Astrocyte of the cerebellum (primary cell): Measurements from ENCODE around the gene COX4I2.

Experiments used
- DNase-seq: peaks from one replicate; pipeline ENCODE4 v3.0.0-alpha.2; 2011; ENCODE audit warnings: low read depth
- H3K4me3 ChIP-seq: 2 replicates; pipeline ENCODE4 v1.5.1; 2011; ENCODE audit warnings: mild to moderate bottlenecking, low read depth, low read length, moderate library complexity
- CTCF ChIP-seq: IDR thresholded peaks from 2 replicates; pipeline ENCODE4 v1.5.1; 2012; ENCODE audit warnings: low read length, low read depth, moderate library complexity, mild to moderate bottlenecking; ENCODE audit errors: missing control alignments
- in situ Hi-C: cut with HindIII; loops from 2 replicates; pipeline ENCODE4 v1.10.0; 2017; ENCODE audit warnings: low sequenced_read_pairs

Gene COX4I2

GRCh38 chr20:31681769-31682168 is 44.1 kb downstream of the COX4I2 start:
- H3K4me3 ChIP-seq: no peak overlapping the region
- no peak for DNase-seq
- in situ Hi-C loops: no loop called here
- no peak for TF ChIP-seq CTCF

- no peak overlapping the region for H3K4me3 ChIP-seq
- DNase-seq: no peak
- TF ChIP-seq CTCF: no peak
- in situ Hi-C loops: no loop called here
Observed at GRCh38 chr20:31682352-31682751, 44.6 kb downstream of the COX4I2 start.

GRCh38 chr20:31682927-31683326 is 45.2 kb downstream of the COX4I2 start:
- TF ChIP-seq CTCF: no peak
- DNase-seq: no peak
- no peak overlapping the region for H3K4me3 ChIP-seq
- in situ Hi-C loops: no loop called here

- TF ChIP-seq CTCF: no peak
- H3K4me3 ChIP-seq: no peak overlapping the region
- DNase-seq: no peak
- in situ Hi-C loops: no loop called here
Observed at GRCh38 chr20:31684153-31685015, 46.7 kb downstream of the COX4I2 start.

- in situ Hi-C loops: no loop called here
- no peak for DNase-seq
- TF ChIP-seq CTCF: no peak
- no peak overlapping the region for H3K4me3 ChIP-seq
Observed at GRCh38 chr20:31685853-31686643, 48.3 kb downstream of the COX4I2 start.

GRCh38 chr20:31687777-31688176 is 50.1 kb downstream of the COX4I2 start:
- H3K4me3 ChIP-seq: no peak overlapping the region
- in situ Hi-C loops: no loop called here
- no peak for TF ChIP-seq CTCF
- no peak for DNase-seq
